Endodermal cell (in vitro differentiated cells): ENCODE data around the gene EPHA2. TPM values are rescaled to one million over a fixed set of nuclear protein-coding genes. Genes with fewer than 3 reads are reported as not detected.

Experiments used
- DNase-seq: peaks from one replicate; pipeline ENCODE4 v3.0.0-alpha.2; 2017
- H3K27ac ChIP-seq: 2 replicates; pipeline ENCODE4 v1.5.1; 2013; ENCODE audit warnings: mild to moderate bottlenecking, low read depth, low read length, moderate library complexity
- H3K27me3 ChIP-seq: 2 replicates; pipeline ENCODE4 v1.6.1; 2013; ENCODE audit warnings: mild to moderate bottlenecking, low read length, moderate library complexity; ENCODE audit not compliant: insufficient read depth, control insufficient read depth, poor library complexity, severe bottlenecking
- H3K36me3 ChIP-seq: 2 replicates; pipeline ENCODE4 v1.7.0; 2013; ENCODE audit warnings: mild to moderate bottlenecking, low read length, moderate library complexity; ENCODE audit not compliant: control insufficient read depth, insufficient read depth
- H3K4me1 ChIP-seq: one replicate; pipeline ENCODE4 v1.7.0; 2013; ENCODE audit warnings: low read length; ENCODE audit not compliant: control insufficient read depth, insufficient read depth
- H3K4me3 ChIP-seq: 2 replicates; pipeline ENCODE4 v1.5.1; 2013; ENCODE audit warnings: mild to moderate bottlenecking, low read length, moderate library complexity
- H3K9ac ChIP-seq: 2 replicates; pipeline ENCODE4 v1.6.1; 2013; ENCODE audit warnings: mild to moderate bottlenecking, low read length, moderate library complexity; ENCODE audit not compliant: poor library complexity, severe bottlenecking; ENCODE audit errors: extremely low read depth
- H3K9me3 ChIP-seq: 2 replicates; pipeline ENCODE4 v1.6.1; 2013; ENCODE audit warnings: mild to moderate bottlenecking, low read length, moderate library complexity; ENCODE audit not compliant: control insufficient read depth
- H3K27ac Mint-ChIP-seq: 2 replicates; pipeline ENCODE4 v1.8.0; 2020; ENCODE audit warnings: mixed read lengths
- H3K27me3 Mint-ChIP-seq: 2 replicates; pipeline ENCODE4 v1.8.0; 2021; ENCODE audit warnings: mild to moderate bottlenecking, mixed read lengths; ENCODE audit not compliant: insufficient read depth
- H3K36me3 Mint-ChIP-seq: 2 replicates; pipeline ENCODE4 v1.8.0; 2020; ENCODE audit warnings: low read depth, mixed read lengths
- H3K4me1 Mint-ChIP-seq: 2 replicates; pipeline ENCODE4 v1.8.0; 2020; ENCODE audit warnings: mixed read lengths
- H3K4me3 Mint-ChIP-seq: 2 replicates; pipeline ENCODE4 v1.8.0; 2020; ENCODE audit warnings: mild to moderate bottlenecking, moderate library complexity, mixed read lengths
- H3K9me3 Mint-ChIP-seq: 2 replicates; pipeline ENCODE4 v1.8.0; 2020; ENCODE audit warnings: mild to moderate bottlenecking, mixed read lengths
- WGBS, 2 experiments: methylation state at CpG; one replicate each; pipeline versions ENCODE4 v1.1.5 to v1.1.7; 2013; ENCODE audit warnings: missing lambda C conversion rate in 2 of 2, mixed read lengths in 1 of 2; ENCODE audit not compliant: insufficient coverage in 1 of 2, insufficient read length in 1 of 2; 5-methylcytosine and 5-hydroxymethylcytosine counted together
- total RNA-seq, 2 donors: library from RNA; stranded (reverse); fragmentation: NEBNext Ultra II Directional in 1 of 2; extraction: Animal tissue kit (Norgen Biotek cat#: 25700) in 1 of 2; gene quantifications; 2 replicates in 1 of 2; 3 replicates in 1 of 2; pipeline ENCODE4 v1.2.1, GENCODE V29; 2021
- TF ChIP-seq, protein P1 (sequence below): fragments of 200-600 bp; sonication (generic); conservative IDR thresholded peaks from 2 replicates; pipeline ENCODE4 v1.5.0; 2021; ENCODE audit warnings: antibody characterized with exemption, mild to moderate bottlenecking

Gene EPHA2
- total RNA-seq, 2 donors from 2014 or later: 56.5 to 64.3 TPM

DNA sequence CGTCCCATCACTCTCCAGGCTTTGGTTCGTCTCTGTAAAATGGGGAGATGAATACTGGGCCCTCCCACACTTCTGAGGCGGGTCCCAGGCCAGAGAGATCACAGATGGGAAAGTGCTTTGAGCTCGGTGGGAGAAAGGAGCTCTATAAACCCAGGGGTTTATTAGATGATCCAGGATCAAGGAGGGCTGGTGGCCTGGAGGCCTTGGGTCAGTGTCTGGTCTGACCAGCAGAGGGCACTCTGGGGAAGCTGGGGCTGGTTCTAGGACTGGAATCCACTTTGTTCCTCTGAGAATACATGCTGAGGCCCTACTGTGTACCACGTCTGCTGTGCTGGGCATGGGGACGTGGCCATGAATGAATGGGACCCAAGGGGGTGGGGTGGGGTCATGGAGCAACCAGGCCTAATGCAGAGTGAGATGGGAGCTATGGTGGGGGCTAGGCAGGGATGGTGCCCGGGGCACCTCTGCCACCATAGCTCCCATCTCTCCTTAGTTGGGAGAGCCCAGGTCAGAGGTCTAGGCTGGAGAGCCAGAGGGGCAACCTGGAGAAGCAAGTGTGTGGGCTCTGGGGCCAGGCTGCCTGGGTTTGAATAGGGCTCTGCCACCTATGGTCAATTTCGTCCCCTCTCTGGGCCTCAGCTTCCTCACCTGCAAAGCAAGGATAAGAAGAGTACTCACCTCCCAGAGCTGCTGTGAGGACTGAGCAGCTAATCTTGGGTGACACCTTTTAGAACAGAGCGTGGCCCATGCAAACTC lies 73.4 kb downstream of the EPHA2 start:
- Histone ChIP-seq H3K27ac (no peak overlapping the region), H3K36me3 (no peaks in the 10 kb centered on the region), H3K4me1 (peaks cover 16% of the 10 kb centered on the region), H3K4me3 (no peak overlapping the region), H3K9ac (no peak overlapping the region), H3K9me3 (no peaks in the 10 kb centered on the region), H3K27me3 (no peaks in the 10 kb centered on the region)
- TF ChIP-seq, protein P1, sequence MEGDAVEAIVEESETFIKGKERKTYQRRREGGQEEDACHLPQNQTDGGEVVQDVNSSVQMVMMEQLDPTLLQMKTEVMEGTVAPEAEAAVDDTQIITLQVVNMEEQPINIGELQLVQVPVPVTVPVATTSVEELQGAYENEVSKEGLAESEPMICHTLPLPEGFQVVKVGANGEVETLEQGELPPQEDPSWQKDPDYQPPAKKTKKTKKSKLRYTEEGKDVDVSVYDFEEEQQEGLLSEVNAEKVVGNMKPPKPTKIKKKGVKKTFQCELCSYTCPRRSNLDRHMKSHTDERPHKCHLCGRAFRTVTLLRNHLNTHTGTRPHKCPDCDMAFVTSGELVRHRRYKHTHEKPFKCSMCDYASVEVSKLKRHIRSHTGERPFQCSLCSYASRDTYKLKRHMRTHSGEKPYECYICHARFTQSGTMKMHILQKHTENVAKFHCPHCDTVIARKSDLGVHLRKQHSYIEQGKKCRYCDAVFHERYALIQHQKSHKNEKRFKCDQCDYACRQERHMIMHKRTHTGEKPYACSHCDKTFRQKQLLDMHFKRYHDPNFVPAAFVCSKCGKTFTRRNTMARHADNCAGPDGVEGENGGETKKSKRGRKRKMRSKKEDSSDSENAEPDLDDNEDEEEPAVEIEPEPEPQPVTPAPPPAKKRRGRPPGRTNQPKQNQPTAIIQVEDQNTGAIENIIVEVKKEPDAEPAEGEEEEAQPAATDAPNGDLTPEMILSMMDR: peak; percentile 96
- H3K27ac Mint-ChIP-seq: peak overlapping the region; percentile 52
- peaks cover 5% of the 10 kb centered on the region for H3K27me3 Mint-ChIP-seq
- H3K36me3 Mint-ChIP-seq: no peaks in the 10 kb centered on the region
- no peak overlapping the region for H3K4me3 Mint-ChIP-seq
- 63 to 70% methylated on average over 6 to 9 of the region's 9 CpGs for WGBS, 2 experiments
- no peaks in the 10 kb centered on the region for H3K9me3 Mint-ChIP-seq
- H3K4me1 Mint-ChIP-seq: peaks cover 20% of the 10 kb centered on the region
- peak; percentile 96 for DNase-seq

DNA sequence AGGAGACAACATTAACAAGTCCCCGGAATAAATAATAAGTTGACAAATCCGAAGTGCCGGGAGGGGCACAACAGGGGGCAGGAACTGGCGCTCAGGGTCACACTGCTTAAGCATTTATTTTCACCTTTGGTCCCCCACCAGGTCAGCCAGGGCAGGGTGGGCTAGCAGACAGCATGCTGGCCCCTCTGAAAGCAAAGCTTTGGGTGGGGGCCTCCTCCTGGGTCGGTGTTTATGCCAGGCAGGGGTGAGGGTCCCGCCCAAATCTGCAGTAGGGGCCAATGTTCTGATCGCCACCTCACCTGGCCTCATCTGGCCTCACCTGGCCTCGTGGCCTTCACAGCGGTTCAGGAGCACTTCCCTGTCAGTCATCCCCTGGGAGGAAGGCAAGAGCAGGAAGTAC lies 74.2 kb downstream of the EPHA2 start:
- peaks cover 11% of the 10 kb centered on the region for H3K27me3 Mint-ChIP-seq
- 89 to 90% methylated on average over 9 of the region's 9 CpGs for WGBS, 2 experiments
- peak overlapping the region; percentile 48 for H3K27ac Mint-ChIP-seq

DNA sequence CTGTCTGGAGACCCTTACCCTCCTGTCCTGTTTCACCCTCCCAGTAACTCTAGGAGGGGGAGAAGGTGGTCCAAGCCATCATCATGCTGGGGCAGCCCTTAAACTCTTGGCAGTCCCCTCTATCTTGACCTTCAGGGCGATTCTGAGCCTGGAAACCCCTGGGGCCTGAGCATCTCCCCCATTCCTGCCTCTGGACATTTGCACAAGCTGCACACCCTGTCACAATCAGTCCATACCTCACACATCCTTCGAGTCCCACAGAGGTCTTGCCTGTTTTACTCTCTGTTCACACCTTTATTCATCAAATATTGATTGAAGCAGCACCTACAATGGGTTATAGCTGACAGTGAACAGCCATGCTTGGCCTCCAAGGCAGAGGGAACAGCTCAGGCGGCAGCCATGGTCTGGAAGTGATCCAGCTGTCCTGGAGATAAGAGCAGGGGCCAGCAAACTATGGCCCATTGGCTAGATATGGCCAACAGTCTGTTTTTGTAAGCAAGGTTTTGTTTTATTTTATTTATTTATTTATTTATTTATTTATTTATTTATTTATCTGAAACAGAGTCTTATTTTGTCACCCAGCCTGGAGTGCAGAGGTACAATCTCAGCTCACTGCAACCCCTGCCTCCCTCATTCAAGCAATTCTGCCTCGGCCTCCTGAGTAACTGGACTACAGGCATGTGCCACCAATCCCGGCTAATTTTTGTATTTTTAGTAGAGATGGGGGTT lies 75.3 kb downstream of the EPHA2 start:
- H3K4me3 Mint-ChIP-seq: no peak overlapping the region
- Histone ChIP-seq H3K4me3 (no peak overlapping the region), H3K36me3 (no peaks in the 10 kb centered on the region), H3K9ac (no peak overlapping the region), H3K27ac (no peak overlapping the region), H3K27me3 (peaks cover 5% of the 10 kb centered on the region), H3K9me3 (no peaks in the 10 kb centered on the region), H3K4me1 (peaks cover 16% of the 10 kb centered on the region)
- TF ChIP-seq, protein P1: no peak
- H3K27me3 Mint-ChIP-seq: peaks cover 22% of the 10 kb centered on the region
- peak overlapping the region; percentile 70 for H3K27ac Mint-ChIP-seq
- no peaks in the 10 kb centered on the region for H3K9me3 Mint-ChIP-seq
- no peaks in the 10 kb centered on the region for H3K36me3 Mint-ChIP-seq
- H3K4me1 Mint-ChIP-seq: peaks cover 20% of the 10 kb centered on the region
- DNase-seq: no peak
- WGBS, 2 experiments: 93 to 96% methylated on average over 4 to 5 of the region's 5 CpGs

More for the DNA sequence above, 74.2 kb downstream of the EPHA2 start:
- Mint-ChIP-seq H3K9me3 (no peaks in the 10 kb centered on the region), H3K4me1 (peaks cover 20% of the 10 kb centered on the region), H3K4me3 (no peak overlapping the region), H3K36me3 (no peaks in the 10 kb centered on the region)
- H3K27me3 ChIP-seq: no peaks in the 10 kb centered on the region
- no peak overlapping the region for H3K27ac ChIP-seq
- TF ChIP-seq, protein P1: no peak
- no peak for DNase-seq
- no peaks in the 10 kb centered on the region for H3K36me3 ChIP-seq
- no peak overlapping the region for H3K9ac ChIP-seq
- peaks cover 16% of the 10 kb centered on the region for H3K4me1 ChIP-seq
- no peaks in the 10 kb centered on the region for H3K9me3 ChIP-seq
- H3K4me3 ChIP-seq: no peak overlapping the region
